Central memory CD8-positive, alpha-beta T cell (primary cell): ENCODE results near the gene CTXN3.

ENCODE experiments used
- ATAC-seq: fragments of 150-1000 bp; cut with Tn5 transposase; replicated peaks from 2 replicates; pipeline ENCODE4 v1.10.0; 2022; ENCODE audit warnings: mild to moderate bottlenecking, moderate FRiP score, moderate number of reproducible peaks; ENCODE audit not compliant: poor library complexity, severe bottlenecking; ENCODE audit errors: extremely low read depth
- DNase-seq, 2 donors: peaks; one replicate each; pipeline ENCODE4 v3.0.0; 2021; ENCODE audit warnings: low spot score in 2 of 2
- H3K27ac Mint-ChIP-seq: one replicate; pipeline ENCODE4 v1.8.0; 2022; ENCODE audit warnings: low read depth, mild to moderate bottlenecking, moderate library complexity, mixed read lengths
- H3K27me3 Mint-ChIP-seq: one replicate; pipeline ENCODE4 v1.8.0; 2022; ENCODE audit warnings: mixed read lengths
- H3K36me3 Mint-ChIP-seq: one replicate; pipeline ENCODE4 v1.8.0; 2022; ENCODE audit warnings: mild to moderate bottlenecking, moderate library complexity, mixed read lengths; ENCODE audit not compliant: insufficient read depth
- H3K4me1 Mint-ChIP-seq: one replicate; pipeline ENCODE4 v1.8.0; 2022; ENCODE audit warnings: mixed read lengths
- H3K4me3 Mint-ChIP-seq: one replicate; pipeline ENCODE4 v1.8.0; 2022; ENCODE audit warnings: mild to moderate bottlenecking, moderate library complexity, mixed read lengths
- H3K9me3 Mint-ChIP-seq: one replicate; pipeline ENCODE4 v1.8.0; 2022; ENCODE audit warnings: mixed read lengths

CTXN3 gene

GRCh38 chr5:127619908-127620479 is 28.9 kb upstream of the CTXN3 start:
- Mint-ChIP-seq H3K27me3 (peaks cover 24% of the 10 kb centered on the region), H3K9me3 (no peaks in the 10 kb centered on the region), H3K4me3 (no peak overlapping the region), H3K4me1 (no peaks in the 10 kb centered on the region), H3K36me3 (no peaks in the 10 kb centered on the region), H3K27ac (no peak overlapping the region)
- ATAC-seq (no peak), DNase-seq (no peak)

- ATAC-seq (no peak), DNase-seq (no peak)
- no peak overlapping the region for H3K27ac Mint-ChIP-seq
- no peak overlapping the region for H3K4me3 Mint-ChIP-seq
- peaks cover 24% of the 10 kb centered on the region for H3K27me3 Mint-ChIP-seq
- H3K9me3 Mint-ChIP-seq, result no peaks in the 10 kb centered on the region
- peaks cover 1% of the 10 kb centered on the region for H3K36me3 Mint-ChIP-seq
- no peaks in the 10 kb centered on the region for H3K4me1 Mint-ChIP-seq
These were observed 27.1 kb upstream of the CTXN3 start for GRCh38 chr5:127621601-127622325.

- no peak for ATAC-seq
- Mint-ChIP-seq H3K27ac (no peak overlapping the region), H3K27me3 (peaks cover 22% of the 10 kb centered on the region), H3K4me1 (no peaks in the 10 kb centered on the region), H3K4me3 (no peak overlapping the region), H3K36me3 (no peaks in the 10 kb centered on the region), H3K9me3 (no peaks in the 10 kb centered on the region)
- DNase-seq, result no peak
These were observed 14.9 kb upstream of the CTXN3 start for GRCh38 chr5:127634007-127634406.

GRCh38 chr5:127639828-127640227 is 9.1 kb upstream of the CTXN3 start:
- Mint-ChIP-seq H3K27ac (no peak overlapping the region), H3K9me3 (no peaks in the 10 kb centered on the region)
- DNase-seq, result no peak

GRCh38 chr5:127642949-127643348 is 5.9 kb upstream of the CTXN3 start:
- Mint-ChIP-seq H3K27ac (no peak overlapping the region), H3K4me3 (no peak overlapping the region), H3K27me3 (peaks cover 40% of the 10 kb centered on the region), H3K4me1 (no peaks in the 10 kb centered on the region), H3K9me3 (no peaks in the 10 kb centered on the region), H3K36me3 (no peaks in the 10 kb centered on the region)
- ATAC-seq (no peak), DNase-seq (no peak)

More at GRCh38 chr5:127639828-127640227, 9.1 kb upstream of the CTXN3 start:
- Mint-ChIP-seq H3K4me3 (no peak overlapping the region), H3K4me1 (no peaks in the 10 kb centered on the region), H3K36me3 (no peaks in the 10 kb centered on the region), H3K27me3 (peaks cover 31% of the 10 kb centered on the region)
- no peak for ATAC-seq

- ATAC-seq, result no peak
- Mint-ChIP-seq H3K9me3 (no peaks in the 10 kb centered on the region), H3K27ac (no peak overlapping the region), H3K36me3 (no peaks in the 10 kb centered on the region), H3K4me3 (no peak overlapping the region), H3K4me1 (no peaks in the 10 kb centered on the region), H3K27me3 (peaks cover 35% of the 10 kb centered on the region)
- DNase-seq, result no peak
These were observed 5.3 kb upstream of the CTXN3 start for GRCh38 chr5:127643607-127644006.

GRCh38 chr5:127645300-127645726 is 3.6 kb upstream of the CTXN3 start:
- no peak overlapping the region for H3K27ac Mint-ChIP-seq
- ATAC-seq (no peak), DNase-seq (no peak)
- no peaks in the 10 kb centered on the region for H3K36me3 Mint-ChIP-seq
- no peaks in the 10 kb centered on the region for H3K9me3 Mint-ChIP-seq
- H3K27me3 Mint-ChIP-seq, result peaks cover 45% of the 10 kb centered on the region
- no peaks in the 10 kb centered on the region for H3K4me1 Mint-ChIP-seq
- H3K4me3 Mint-ChIP-seq, result no peak overlapping the region

- DNase-seq (no peak), ATAC-seq (no peak)
- H3K27me3 Mint-ChIP-seq, result peaks cover 45% of the 10 kb centered on the region
- no peaks in the 10 kb centered on the region for H3K4me1 Mint-ChIP-seq
- no peak overlapping the region for H3K27ac Mint-ChIP-seq
- no peak overlapping the region for H3K4me3 Mint-ChIP-seq
- H3K36me3 Mint-ChIP-seq, result no peaks in the 10 kb centered on the region
- no peaks in the 10 kb centered on the region for H3K9me3 Mint-ChIP-seq
These were observed 1.4 kb upstream of the CTXN3 start for GRCh38 chr5:127647361-127647958.

GRCh38 chr5:127650022-127650421 is 1.1 kb downstream of the CTXN3 start:
- H3K36me3 Mint-ChIP-seq, result no peaks in the 10 kb centered on the region
- H3K9me3 Mint-ChIP-seq, result no peaks in the 10 kb centered on the region
- no peak for ATAC-seq
- no peak overlapping the region for H3K27ac Mint-ChIP-seq
- peaks cover 36% of the 10 kb centered on the region for H3K27me3 Mint-ChIP-seq
- DNase-seq, result no peak
- H3K4me3 Mint-ChIP-seq, result no peak overlapping the region
- H3K4me1 Mint-ChIP-seq, result no peaks in the 10 kb centered on the region

GRCh38 chr5:127650649-127651048 is 1.8 kb downstream of the CTXN3 start:
- H3K4me1 Mint-ChIP-seq, result no peaks in the 10 kb centered on the region
- no peak for DNase-seq

GRCh38 chr5:127652952-127653611 is 4.2 kb downstream of the CTXN3 start:
- no peak for ATAC-seq
- no peak overlapping the region for H3K27ac Mint-ChIP-seq
- H3K9me3 Mint-ChIP-seq, result no peaks in the 10 kb centered on the region
- peaks cover 2% of the 10 kb centered on the region for H3K36me3 Mint-ChIP-seq
- DNase-seq, result no peak
- peaks cover 16% of the 10 kb centered on the region for H3K27me3 Mint-ChIP-seq
- H3K4me3 Mint-ChIP-seq, result no peak overlapping the region
- no peaks in the 10 kb centered on the region for H3K4me1 Mint-ChIP-seq

More at GRCh38 chr5:127650649-127651048, 1.8 kb downstream of the CTXN3 start:
- Mint-ChIP-seq H3K27ac (no peak overlapping the region), H3K27me3 (peaks cover 33% of the 10 kb centered on the region), H3K4me3 (no peak overlapping the region), H3K9me3 (no peaks in the 10 kb centered on the region), H3K36me3 (no peaks in the 10 kb centered on the region)
- ATAC-seq, result no peak

- peaks cover 2% of the 10 kb centered on the region for H3K36me3 Mint-ChIP-seq
- no peak overlapping the region for H3K27ac Mint-ChIP-seq
- H3K4me1 Mint-ChIP-seq, result no peaks in the 10 kb centered on the region
- H3K4me3 Mint-ChIP-seq, result no peak overlapping the region
- peaks cover 6% of the 10 kb centered on the region for H3K27me3 Mint-ChIP-seq
- H3K9me3 Mint-ChIP-seq, result no peaks in the 10 kb centered on the region
- DNase-seq (no peak), ATAC-seq (no peak)
These were observed 7.9 kb downstream of the CTXN3 start for GRCh38 chr5:127656825-127657224.
